ENCODE measurements around the gene FAIM2.

Gene FAIM2

GRCh38 chr12:49939307-49939706 lies 35.6 kb upstream of the FAIM2 start:
- DNase-seq (ENCODE audit: low spot score): no peak

DNA sequence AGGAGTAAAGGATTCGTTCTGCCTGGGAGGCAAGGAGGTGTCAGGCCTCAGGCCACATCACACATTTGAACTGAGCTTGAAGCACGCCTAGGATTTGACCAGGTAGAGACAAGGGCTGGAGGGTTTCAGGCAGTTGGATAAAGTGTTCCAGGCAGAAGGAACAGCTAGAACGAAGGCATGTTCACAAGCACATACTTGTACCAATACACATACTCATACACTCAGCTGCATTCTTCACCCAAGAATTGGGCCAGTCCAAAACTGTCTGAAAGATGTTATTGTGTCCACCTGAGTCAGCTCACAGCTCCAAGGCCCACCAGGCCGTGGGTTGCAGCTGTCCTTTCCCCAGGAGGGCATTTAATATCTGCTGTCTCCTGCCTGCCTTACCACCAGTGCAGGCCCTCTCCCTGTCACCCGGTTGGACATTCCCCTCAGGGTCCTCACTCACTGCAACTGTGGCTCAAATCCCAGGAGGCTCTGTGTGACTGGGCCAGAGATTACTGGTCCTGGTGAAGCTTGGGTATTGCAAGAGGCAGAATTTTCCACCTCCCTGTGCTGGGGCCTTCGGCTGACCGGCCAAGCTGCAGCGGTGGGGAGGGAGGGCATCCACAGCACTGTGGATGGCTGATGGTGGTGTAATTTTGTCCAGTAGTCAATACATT lies 34.1 kb upstream of the FAIM2 start:
- no peak for DNase-seq (ENCODE audit: low spot score)

DNA sequence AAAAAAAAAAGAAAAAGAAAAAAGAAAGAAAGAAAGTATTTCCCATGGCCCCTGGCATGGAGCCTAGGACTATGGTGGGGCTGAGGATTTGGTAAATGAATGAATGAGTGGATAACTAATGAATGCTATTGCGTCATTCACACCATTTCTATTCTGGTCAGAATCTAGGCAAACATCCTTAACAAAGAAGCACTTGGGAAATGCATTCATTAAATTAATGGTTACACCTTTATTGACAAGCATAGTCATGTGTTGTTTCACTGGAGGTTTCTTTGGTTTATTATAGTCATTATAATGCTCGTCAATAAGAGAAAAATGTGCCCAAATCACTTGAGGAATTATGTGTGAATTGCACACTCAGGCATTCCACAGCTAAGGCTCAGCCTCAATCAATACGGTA lies 33.2 kb upstream of the FAIM2 start:
- DNase-seq (ENCODE audit: low spot score): no peak

- DNase-seq (ENCODE audit: low spot score): no peak
Observed at GRCh38 chr12:49934505-49934904, 30.8 kb upstream of the FAIM2 start.

- no peak for DNase-seq (ENCODE audit: low spot score)
Observed at GRCh38 chr12:49933796-49934195, 30.1 kb upstream of the FAIM2 start.

GRCh38 chr12:49932533-49933130 lies 28.9 kb upstream of the FAIM2 start:
- DNase-seq (ENCODE audit: low spot score): no peak

- no peak for DNase-seq (ENCODE audit: low spot score)
Observed at GRCh38 chr12:49932023-49932422, 28.3 kb upstream of the FAIM2 start.

DNA sequence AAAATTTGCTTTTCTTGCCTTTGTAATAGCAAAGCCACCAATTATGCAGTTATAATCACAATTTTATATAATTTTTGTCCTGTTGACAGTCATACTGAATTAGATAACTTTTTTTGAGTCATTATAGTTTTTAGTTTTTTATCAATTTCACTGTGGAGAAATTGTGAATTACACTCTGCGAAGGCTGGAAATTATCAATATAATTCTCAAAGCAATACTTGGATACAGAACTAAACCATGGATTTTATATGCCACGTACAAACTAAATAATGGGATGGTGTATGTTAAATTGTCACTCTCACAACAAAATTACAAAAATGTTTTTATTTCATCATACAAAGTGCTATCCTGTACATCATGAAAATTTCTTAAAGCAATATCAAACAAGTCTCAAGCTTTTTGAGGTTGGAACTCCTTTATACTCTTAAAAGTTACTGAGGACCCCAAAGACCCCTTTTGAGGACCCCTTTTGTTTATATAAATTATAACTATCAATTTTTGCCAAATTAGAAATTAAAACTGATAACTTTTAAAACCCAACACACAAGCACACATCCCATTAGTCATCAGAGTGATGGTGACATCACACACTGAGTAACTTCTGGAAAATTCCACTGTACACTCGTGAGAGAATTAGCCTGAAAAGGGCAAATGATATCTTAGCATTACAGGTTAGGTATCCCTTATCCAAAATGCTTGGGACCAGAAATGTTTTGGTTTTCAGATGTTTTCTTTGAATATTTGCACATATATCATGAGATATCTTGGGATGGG lies 27.0 kb upstream of the FAIM2 start:
- DNase-seq (ENCODE audit: low spot score): peak; percentile 57

DNA sequence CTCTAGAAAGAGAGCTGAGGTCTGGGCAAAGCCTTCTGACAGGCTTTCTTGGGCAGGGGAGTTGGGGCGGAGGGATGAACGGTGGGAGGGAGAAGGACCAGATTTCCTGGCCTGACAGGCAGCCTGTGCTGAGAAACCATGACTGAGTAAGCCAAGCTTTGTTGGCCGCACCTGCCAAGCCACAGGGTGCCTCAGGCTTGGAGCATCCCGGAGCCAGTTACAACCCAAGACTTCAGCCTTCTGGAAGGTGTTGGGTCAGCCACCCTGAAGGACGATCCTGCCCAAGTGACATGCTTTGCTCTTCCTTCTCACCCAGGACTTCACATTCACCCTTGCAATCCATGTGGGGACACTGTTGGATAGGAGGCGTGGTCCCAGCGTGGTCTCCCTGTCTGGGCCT lies 25.9 kb upstream of the FAIM2 start:
- DNase-seq (ENCODE audit: low spot score): no peak

DNA sequence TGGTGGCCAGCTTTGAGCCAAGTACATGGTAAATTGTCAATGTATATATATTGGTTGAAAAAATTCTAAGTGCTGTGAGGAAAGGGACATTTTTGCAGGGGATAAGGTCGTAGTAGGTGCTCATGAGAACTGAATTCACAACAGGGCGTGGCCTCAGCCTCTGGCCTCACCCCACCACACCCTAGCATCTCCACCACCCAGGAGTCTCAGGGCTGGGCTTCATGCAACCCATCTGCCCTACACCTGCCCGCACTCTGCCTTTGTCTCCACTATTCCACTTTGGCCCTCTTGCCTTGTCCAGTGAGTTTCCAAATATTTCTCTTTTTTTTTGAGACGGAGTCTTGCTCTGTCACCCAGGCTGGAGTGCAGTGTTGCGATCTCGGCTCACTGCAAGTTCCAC lies 24.8 kb upstream of the FAIM2 start:
- DNase-seq (ENCODE audit: low spot score): no peak

DNA sequence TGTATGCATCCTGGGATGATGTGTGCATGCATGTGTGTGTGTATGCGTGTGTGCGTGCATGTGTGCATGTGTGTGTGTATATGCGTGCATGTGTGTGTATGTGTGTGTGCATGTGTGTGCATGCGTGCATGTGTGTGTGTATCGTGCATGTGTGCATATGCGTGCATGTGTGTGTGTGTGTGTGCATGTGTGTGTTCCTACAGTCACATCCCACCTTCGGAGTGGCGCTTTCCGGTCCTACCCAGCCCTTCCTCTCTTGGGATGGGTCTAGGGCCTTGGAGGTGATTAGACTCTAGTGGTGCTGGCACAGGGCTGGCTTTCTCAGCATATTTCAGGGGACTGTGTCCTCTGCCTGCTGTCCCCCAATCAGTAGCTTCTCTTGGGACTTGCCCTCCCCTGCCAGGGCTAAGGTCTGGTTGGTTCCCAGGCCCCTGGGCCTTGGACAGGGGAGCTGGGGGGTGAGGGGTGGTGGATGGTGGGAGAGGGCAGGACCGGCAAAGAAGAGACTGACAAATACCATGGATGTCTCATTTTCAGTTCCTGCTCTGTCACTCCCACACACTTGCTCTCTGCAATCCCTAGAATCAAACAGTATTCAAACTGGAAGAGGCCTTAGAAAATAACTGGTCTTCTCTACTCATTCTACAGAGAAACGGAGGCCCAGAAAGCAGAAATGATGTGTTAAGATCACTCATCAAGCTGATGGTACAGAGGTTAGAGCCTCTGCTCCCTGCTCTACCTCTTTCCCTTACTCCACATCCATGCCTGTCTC lies 21.9 kb upstream of the FAIM2 start:
- no peak for DNase-seq (ENCODE audit: low spot score)

DNA sequence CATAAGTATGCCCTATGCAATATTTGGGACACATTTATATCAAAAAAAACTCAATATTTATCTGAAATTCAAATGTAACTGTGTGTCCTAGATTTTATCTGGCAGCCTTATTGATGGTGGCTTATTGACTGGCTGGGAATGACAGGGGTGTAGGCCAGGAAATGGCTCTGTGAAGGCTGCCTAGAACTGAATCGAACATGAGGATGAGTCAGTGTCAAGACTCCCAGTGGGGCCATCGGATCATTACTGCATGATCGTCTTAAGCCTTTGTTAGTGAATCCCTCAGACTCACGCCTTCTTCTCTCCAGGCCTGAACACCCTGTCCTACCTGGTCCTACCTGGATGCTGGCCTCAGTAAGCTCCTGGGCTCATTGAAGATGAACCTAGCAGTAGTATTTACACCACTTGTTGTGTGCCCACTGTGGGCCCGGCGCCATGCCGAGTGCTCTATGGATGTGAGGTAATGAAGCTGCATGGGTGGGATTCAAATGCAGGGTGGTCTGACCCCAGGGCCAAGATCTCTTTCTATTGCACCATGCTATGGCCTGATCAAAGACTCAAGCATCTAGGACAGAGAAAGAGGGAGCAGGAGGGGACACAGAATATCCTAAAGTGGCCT lies 21.0 kb upstream of the FAIM2 start:
- DNase-seq (ENCODE audit: low spot score): no peak

DNA sequence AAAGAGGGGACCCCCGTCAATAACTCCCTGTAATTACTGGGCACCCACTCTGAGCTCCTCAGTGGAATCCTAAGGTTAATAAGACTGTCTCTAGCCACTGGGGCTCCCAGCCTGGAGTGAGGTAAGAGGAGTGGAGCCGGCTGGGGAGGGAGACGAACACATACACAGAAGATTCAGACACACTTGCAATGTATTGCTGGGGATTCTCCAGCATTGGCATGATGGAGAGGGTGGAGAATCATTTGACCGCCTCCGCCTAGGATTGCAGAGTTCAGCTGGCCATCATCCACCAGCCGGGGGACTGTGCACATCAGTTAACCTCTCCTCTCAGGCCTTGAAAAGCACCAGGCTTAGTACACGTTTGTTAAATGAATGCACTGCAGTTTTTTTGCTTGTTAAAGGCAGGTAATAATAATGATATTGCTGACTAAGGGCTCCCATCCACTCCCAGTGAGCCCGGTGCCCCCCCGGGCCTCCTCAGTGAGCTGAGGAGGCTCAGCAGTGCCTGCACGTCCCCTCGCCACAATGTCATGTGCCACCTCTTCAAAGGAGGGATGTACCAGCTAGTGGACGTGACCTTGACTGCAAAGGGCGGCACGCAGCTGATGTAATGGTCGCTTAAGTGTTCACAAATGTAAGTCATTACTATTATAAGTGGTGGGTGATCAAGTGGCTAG lies 20.3 kb upstream of the FAIM2 start:
- no peak for DNase-seq (ENCODE audit: low spot score)

GRCh38 chr12:49923035-49923644 lies 19.4 kb upstream of the FAIM2 start:
- no peak for DNase-seq (ENCODE audit: low spot score)

GRCh38 chr12:49922349-49923034 lies 18.8 kb upstream of the FAIM2 start:
- DNase-seq (ENCODE audit: low spot score): no peak

GRCh38 chr12:49921936-49922335 lies 18.2 kb upstream of the FAIM2 start:
- no peak for DNase-seq (ENCODE audit: low spot score)

DNA sequence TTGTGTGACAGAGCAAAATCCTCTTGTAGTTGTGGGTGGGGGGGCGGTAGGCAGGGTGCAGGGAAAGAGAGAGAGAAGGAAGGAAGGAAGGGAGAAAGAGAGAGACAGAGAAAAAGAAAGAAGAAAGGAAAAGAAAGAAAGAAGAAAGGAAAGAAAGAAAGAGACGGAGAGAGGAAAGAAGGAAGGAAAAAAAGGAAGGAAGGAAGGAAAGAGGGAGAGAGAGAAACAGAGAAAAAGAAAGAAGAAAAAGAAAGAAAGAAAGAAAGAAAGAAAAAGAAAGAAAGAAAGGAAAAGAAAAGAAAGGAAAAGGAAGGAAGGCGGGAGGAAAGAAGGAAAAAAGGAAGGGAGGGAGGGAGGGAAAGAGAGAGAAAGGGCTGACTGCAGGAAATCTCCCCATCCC lies 17.6 kb upstream of the FAIM2 start:
- DNase-seq (ENCODE audit: low spot score): no peak

GRCh38 chr12:49920915-49921286 lies 17.2 kb upstream of the FAIM2 start:
- no peak for DNase-seq (ENCODE audit: low spot score)

DNA sequence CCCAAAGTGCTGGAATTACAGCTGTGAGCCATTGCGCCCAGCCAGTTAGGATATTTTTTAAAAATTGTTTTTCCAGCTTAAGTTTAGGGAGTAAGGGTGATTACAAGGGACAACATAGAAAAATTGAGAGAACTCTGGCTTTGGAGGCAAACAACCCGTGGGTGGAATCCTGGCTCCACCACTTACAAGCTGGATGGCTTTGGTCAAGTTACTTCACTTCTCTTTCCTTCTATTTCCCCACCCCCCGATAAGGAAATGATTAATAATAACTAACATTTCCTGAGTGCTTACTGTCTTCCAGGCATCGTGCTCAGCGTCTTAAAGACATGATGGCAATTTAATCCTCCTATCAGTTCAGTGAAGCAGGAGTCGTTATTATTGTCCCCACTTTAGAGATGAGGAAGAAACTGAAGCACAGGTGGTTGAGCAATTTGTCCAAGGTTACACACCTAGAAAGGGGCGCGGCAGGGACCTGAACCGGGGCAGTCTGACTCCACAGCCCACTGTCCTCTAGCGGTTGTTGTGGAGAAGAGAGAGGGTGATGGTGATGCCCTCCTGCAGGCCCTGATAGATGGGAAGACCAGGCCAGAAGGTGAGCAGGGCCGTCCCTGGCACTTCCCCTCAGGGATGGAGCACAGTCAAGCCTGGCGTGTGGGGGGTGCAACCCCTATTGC lies 16.7 kb upstream of the FAIM2 start:
- DNase-seq (ENCODE audit: low spot score): no peak

GRCh38 chr12:49917788-49918173 lies 14.1 kb upstream of the FAIM2 start:
- no peak for DNase-seq (ENCODE audit: low spot score)
